AG10803 (cell line): ENCODE data around the gene NXPH2.
A peak's percentile ranks its signal among the peaks of the same experiment; 100 is the strongest.

Experiments used
- DNase-seq: peaks from one replicate; pipeline ENCODE4 v3.0.0; 2010; ENCODE audit warnings: low read depth
- H3K4me3 ChIP-seq: 2 replicates; pipeline ENCODE4 v1.5.1; 2011; ENCODE audit warnings: mild to moderate bottlenecking, low read length, control low read depth
- CTCF ChIP-seq: conservative IDR thresholded peaks from 2 replicates; pipeline ENCODE4 v1.5.1; 2011; ENCODE audit warnings: mild to moderate bottlenecking, low read length, control low read depth, inconsistent platforms

Gene NXPH2

DNA sequence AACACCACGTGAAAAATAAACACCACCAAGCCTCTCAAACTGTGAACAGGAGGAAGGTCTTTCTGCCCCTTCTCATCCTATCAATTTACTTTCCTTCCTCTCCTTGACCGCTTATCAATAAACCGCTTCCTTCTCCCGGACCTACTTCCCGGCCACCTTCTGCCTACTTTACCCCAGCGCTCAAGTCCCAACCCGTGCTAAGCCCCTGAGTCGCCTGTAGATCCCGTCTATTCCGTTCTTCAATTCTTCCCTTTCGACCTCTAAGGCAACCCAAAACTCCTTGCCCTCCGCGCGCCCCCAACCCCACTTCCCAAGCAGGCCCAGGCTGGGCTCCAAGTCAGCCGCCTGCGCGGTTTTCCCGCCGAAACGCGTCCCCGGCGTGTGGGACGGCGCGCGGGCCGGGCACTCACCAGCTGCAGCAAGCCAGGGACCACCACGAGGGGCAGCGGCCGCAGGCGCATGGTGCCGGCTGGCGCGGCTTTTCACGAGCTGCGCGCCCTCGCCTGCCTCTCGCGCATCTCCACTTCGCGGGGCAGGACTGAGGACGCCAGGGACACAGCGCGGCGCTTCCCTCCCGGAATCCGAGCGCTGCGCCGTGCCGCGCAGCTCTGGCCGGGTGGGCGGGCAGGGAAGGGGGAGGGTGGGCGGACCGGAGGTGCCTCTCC is at the start of gene NXPH2:
NXPH2 (minus strand) TSS at position 610 of the 665 bp plus-strand sequence; CDS start at position 461, 149 bp downstream.
- no peak within 1 kb of the TSS for H3K4me3 ChIP-seq
- TF ChIP-seq CTCF: no peak
- no peak for DNase-seq

DNA sequence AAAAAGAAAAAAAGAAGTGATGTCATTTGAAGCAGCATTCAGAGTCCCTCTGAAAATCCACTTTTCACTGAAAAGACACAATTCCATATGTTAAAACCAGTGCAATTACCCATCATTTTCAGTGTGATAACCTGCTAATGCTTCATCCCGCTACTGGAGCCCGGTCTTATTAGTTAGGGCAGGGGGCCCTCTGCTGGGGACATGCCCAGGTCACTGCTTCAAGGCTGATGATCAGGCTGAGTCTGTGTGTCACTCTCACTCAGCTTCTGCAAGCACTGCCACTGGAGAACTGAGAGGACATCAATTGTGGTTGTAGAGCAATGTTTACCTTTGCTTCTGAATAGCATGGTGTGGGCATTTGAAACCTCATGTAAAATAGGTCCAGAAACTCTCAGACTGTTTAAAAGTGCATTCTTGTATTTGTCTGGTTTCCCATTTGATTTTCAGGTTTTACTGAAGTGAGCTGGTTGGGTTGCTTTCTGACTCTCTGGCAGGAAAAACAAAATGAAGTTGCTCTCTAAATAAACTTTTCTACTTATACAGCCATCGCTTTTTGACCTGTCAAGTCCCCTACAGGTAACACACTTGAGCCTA is 49.2 kb upstream of the NXPH2 start:
- peak; percentile 17; the same call in 1 of the 2 replicates for TF ChIP-seq CTCF
- no peak for DNase-seq
- no peak overlapping the region for H3K4me3 ChIP-seq

DNA sequence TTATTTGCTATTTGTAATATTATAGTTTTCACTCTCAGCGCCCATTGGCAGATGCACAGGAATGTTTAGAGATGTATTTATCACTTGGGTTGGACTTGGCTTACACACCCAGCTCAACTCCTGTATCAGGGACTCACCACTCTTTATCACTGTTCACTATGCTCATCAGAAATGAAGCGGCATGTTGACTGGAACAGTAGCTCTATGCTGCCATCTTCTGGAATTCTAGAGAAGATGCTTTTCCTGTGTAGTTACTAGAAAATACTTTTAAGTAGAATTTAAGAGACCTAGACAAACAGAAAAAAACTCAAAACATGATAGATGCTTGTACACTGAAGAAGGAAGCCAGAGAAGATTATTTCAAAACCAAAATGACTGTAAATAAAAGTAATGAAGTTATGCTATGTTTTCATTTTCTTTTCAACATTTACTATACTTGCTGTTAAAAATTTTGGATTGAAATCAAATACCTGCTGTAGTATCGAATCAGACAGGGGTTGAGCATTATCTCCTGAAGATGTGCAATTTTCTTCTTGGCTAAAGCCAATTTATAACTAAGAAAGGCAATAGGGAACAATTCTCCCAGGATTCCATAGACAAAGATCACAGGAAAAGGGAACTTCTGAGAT is 47.4 kb upstream of the NXPH2 start:
- no peak overlapping the region for H3K4me3 ChIP-seq
- peak; percentile 83 for TF ChIP-seq CTCF
- DNase-seq: peak; percentile 67

GRCh38 chr2:138823666-138824065 is 43.5 kb upstream of the NXPH2 start:
- no peak for DNase-seq
- H3K4me3 ChIP-seq: no peak overlapping the region
- no peak for TF ChIP-seq CTCF

DNA sequence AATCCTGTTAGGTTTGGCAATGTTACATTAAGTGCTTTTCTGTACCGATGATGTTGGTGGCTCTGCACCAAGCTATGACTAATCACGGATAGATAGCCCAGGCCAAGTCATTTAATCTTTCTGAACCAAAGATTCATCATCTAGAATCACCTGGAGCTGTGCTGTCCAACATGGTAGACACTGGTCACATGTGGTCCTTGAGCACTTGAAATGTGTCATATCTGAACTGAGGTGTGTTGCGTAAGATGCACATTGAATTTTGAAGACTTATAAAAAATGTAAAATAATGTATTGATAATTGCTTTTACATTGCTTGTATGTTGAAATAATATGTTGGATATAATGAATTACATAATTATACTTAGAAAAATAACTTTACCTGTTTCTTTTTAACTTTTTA is 39.8 kb upstream of the NXPH2 start:
- no peak for TF ChIP-seq CTCF
- DNase-seq: no peak
- H3K4me3 ChIP-seq: no peak overlapping the region

DNA sequence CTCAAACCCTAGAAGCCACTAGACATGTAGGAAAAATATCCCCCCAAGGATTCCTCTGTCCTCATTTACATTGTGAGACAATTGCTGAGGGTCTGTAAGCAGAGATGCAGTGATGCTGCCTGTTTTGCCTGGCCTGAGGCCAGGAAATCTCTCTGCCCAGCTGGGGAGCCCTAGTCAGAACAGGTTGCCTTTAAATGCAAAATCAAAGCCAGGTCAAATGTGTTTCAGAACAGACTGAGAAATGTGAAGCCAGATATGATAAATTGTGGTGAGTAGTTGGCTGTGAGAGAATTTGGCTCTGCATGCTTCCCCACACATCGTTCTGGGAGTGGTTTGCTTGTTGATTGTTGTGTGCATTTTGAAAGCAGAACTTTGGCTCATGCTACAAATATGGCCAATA is 38.4 kb upstream of the NXPH2 start:
- no peak overlapping the region for H3K4me3 ChIP-seq
- TF ChIP-seq CTCF: no peak
- no peak for DNase-seq
